ENCODE data around the gene FOXP3.

The FOXP3 gene

DNA sequence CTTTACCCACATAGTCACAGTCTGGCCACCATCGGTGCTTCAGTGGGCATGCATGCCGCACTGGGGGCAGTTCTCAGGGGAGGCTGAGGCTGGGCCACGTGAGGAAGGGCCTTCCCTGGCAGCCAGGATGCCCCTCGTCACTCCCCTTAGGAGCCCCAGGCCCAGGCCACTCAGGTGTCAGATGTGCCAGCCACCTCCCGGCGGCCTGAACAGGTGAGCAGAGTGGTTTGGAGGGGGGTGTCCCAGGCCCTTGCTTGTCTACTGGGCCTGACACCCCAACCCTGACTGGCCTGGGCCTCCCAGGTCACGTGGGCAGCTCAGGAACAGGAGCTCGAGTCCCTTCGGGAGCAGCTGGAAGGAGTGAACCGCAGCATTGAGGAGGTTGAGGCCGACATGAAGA is 17.2 kb downstream of the FOXP3 start:
- H3K9me3 ChIP-seq (ENCODE audit: insufficient read depth, low read length, severe bottlenecking) = no peaks in the 10 kb centered on the region
- ATAC-seq (ENCODE audit: insufficient read depth, low read depth) (no peak), DNase-seq (no peak)
- no peak overlapping the region for H3K4me3 ChIP-seq (ENCODE audit: low read depth in 1 of 2, low read length in 2 of 2)
- H3K4me2 ChIP-seq (ENCODE audit: insufficient read depth, low read length) = no peak overlapping the region
- no peak overlapping the region for H3K9ac ChIP-seq (ENCODE audit: low read depth, low read length)
- TF ChIP-seq CTCF (IDR thresholded peaks at IDR 0.05; ENCODE audit: borderline replicate concordance, extremely low read depth, low read length, poor library complexity, severe bottlenecking) (no peak), EZH2 (IDR thresholded peaks at IDR 0.05; ENCODE audit: borderline replicate concordance, low read depth, low read length, severe bottlenecking) (no peak)
- H3K79me2 ChIP-seq (ENCODE audit: insufficient read depth, low read length) = no peaks in the 10 kb centered on the region
- peaks cover 35% of the 10 kb centered on the region for H3K36me3 ChIP-seq (ENCODE audit: insufficient read depth, low read length)
- no peaks in the 10 kb centered on the region for H3K27me3 ChIP-seq (ENCODE audit: insufficient read depth, low read length, poor library complexity)
- H3K27ac ChIP-seq (ENCODE audit: low read length) = no peak overlapping the region
- H4K20me1 ChIP-seq (ENCODE audit: insufficient read depth, low read length) = no peaks in the 10 kb centered on the region
- H2AFZ ChIP-seq (ENCODE audit: low read depth, low read length) = no peak overlapping the region
- no peaks in the 10 kb centered on the region for H3K4me1 ChIP-seq (ENCODE audit: insufficient read depth, low read length)

GRCh38 chrX:49246541-49246940 is 18.0 kb downstream of the FOXP3 start:
- H3K9ac ChIP-seq (ENCODE audit: low read depth, low read length) = no peak overlapping the region
- no peaks in the 10 kb centered on the region for H3K9me3 ChIP-seq (ENCODE audit: insufficient read depth, low read length, severe bottlenecking)
- no peaks in the 10 kb centered on the region for H3K27me3 ChIP-seq (ENCODE audit: insufficient read depth, low read length, poor library complexity)
- no peaks in the 10 kb centered on the region for H4K20me1 ChIP-seq (ENCODE audit: insufficient read depth, low read length)
- TF ChIP-seq EZH2 (IDR thresholded peaks at IDR 0.05; ENCODE audit: borderline replicate concordance, low read depth, low read length, severe bottlenecking) = no peak
- TF ChIP-seq CTCF (IDR thresholded peaks at IDR 0.05; ENCODE audit: borderline replicate concordance, extremely low read depth, low read length, poor library complexity, severe bottlenecking) = no peak
- no peaks in the 10 kb centered on the region for H3K79me2 ChIP-seq (ENCODE audit: insufficient read depth, low read length)
- ATAC-seq (ENCODE audit: insufficient read depth, low read depth) (no peak), DNase-seq (no peak)
- H3K4me1 ChIP-seq (ENCODE audit: insufficient read depth, low read length) = no peaks in the 10 kb centered on the region
- no peak overlapping the region for H3K27ac ChIP-seq (ENCODE audit: low read length)
- no peak overlapping the region for H3K4me3 ChIP-seq (ENCODE audit: low read depth in 1 of 2, low read length in 2 of 2)
- H2AFZ ChIP-seq (ENCODE audit: low read depth, low read length) = no peak overlapping the region
- no peak overlapping the region for H3K4me2 ChIP-seq (ENCODE audit: insufficient read depth, low read length)
- peaks cover 35% of the 10 kb centered on the region for H3K36me3 ChIP-seq (ENCODE audit: insufficient read depth, low read length)

- TF ChIP-seq CTCF (IDR thresholded peaks at IDR 0.05; ENCODE audit: borderline replicate concordance, extremely low read depth, low read length, poor library complexity, severe bottlenecking) = no peak
- TF ChIP-seq EZH2 (IDR thresholded peaks at IDR 0.05; ENCODE audit: borderline replicate concordance, low read depth, low read length, severe bottlenecking) = no peak
- Histone ChIP-seq H3K9me3 (ENCODE audit: insufficient read depth, low read length, severe bottlenecking) (no peaks in the 10 kb centered on the region), H4K20me1 (ENCODE audit: insufficient read depth, low read length) (no peaks in the 10 kb centered on the region), H3K27ac (ENCODE audit: low read length) (no peak overlapping the region), H3K4me1 (ENCODE audit: insufficient read depth, low read length) (no peaks in the 10 kb centered on the region), H3K4me3 (ENCODE audit: low read depth in 1 of 2, low read length in 2 of 2) (no peak overlapping the region), H3K9ac (ENCODE audit: low read depth, low read length) (no peak overlapping the region), H2AFZ (ENCODE audit: low read depth, low read length) (no peak overlapping the region), H3K36me3 (ENCODE audit: insufficient read depth, low read length) (peaks cover 35% of the 10 kb centered on the region), H3K79me2 (ENCODE audit: insufficient read depth, low read length) (no peaks in the 10 kb centered on the region), H3K27me3 (ENCODE audit: insufficient read depth, low read length, poor library complexity) (no peaks in the 10 kb centered on the region), H3K4me2 (ENCODE audit: insufficient read depth, low read length) (no peak overlapping the region)
- ATAC-seq (ENCODE audit: insufficient read depth, low read depth) (no peak), DNase-seq (no peak)
Measured at GRCh38 chrX:49244207-49244606, 20.3 kb downstream of the FOXP3 start.

DNA sequence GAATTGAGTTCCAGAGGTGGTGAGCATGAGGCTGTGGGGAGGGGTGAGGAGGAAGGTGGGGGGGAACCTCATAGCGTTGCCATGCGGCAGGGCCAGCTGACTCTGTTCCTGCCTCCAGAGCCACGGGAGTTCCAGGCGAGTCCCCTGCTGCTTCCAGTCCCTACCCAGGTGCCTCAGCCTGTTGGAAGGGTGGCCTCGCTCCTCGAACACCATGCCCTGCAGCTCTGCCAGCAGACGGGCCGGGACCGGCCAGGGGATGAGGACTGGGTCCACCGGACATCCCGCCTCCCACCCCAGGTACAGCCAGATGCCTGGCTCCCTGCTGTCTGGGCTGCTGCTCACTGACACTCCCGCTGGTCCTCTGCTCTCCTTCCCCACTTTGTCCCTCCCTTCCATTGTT is 21.3 kb downstream of the FOXP3 start:
- TF ChIP-seq EZH2 (IDR thresholded peaks at IDR 0.05; ENCODE audit: borderline replicate concordance, low read depth, low read length, severe bottlenecking) = no peak
- no peak for TF ChIP-seq CTCF (IDR thresholded peaks at IDR 0.05; ENCODE audit: borderline replicate concordance, extremely low read depth, low read length, poor library complexity, severe bottlenecking)
- H3K9ac ChIP-seq (ENCODE audit: low read depth, low read length) = no peak overlapping the region
- H3K36me3 ChIP-seq (ENCODE audit: insufficient read depth, low read length) = peaks cover 30% of the 10 kb centered on the region

More for the DNA sequence above, 21.3 kb downstream of the FOXP3 start:
- no peak for DNase-seq
- Histone ChIP-seq H3K79me2 (ENCODE audit: insufficient read depth, low read length) (no peaks in the 10 kb centered on the region), H3K4me2 (ENCODE audit: insufficient read depth, low read length) (no peak overlapping the region), H3K4me1 (ENCODE audit: insufficient read depth, low read length) (no peaks in the 10 kb centered on the region), H3K4me3 (ENCODE audit: low read depth in 1 of 2, low read length in 2 of 2) (no peak overlapping the region), H3K9me3 (ENCODE audit: insufficient read depth, low read length, severe bottlenecking) (no peaks in the 10 kb centered on the region), H4K20me1 (ENCODE audit: insufficient read depth, low read length) (no peaks in the 10 kb centered on the region), H3K27ac (ENCODE audit: low read length) (no peak overlapping the region), H2AFZ (ENCODE audit: low read depth, low read length) (no peak overlapping the region), H3K27me3 (ENCODE audit: insufficient read depth, low read length, poor library complexity) (no peaks in the 10 kb centered on the region)
- no peak for ATAC-seq (ENCODE audit: insufficient read depth, low read depth)
